HG02798 (cell line): Measurements from ENCODE around the gene MRPS6.

Experiments
- ATAC-seq: cut with Tn5 transposase; IDR thresholded peaks from one replicate; pipeline ENCODE4 v1.9.1; 2021; ENCODE audit warnings: mild to moderate bottlenecking; ENCODE audit not compliant: unreplicated experiment, poor library complexity

Gene MRPS6

DNA sequence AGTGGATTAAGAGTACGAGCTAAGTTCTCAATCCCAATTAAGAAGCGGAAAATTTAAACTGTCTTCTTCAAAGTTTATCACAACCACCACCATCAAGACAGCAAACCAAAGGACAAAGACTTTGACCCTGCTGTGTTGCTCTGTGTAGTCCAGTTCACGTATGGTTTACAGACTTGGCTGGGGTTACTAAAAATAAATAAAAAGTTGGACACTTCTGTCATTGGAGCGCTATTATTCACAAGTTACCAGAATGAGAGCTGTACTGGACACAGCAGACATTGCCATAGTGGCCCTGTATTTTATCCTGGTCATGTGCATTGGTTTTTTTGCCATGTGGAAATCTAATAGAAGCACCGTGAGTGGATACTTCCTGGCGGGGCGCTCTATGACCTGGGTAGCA lies 21.6 kb downstream of the MRPS6 start:
- ATAC-seq, result no peak

GRCh38 chr21:34097442-34097841 lies 24.1 kb downstream of the MRPS6 start:
- ATAC-seq, result no peak

DNA sequence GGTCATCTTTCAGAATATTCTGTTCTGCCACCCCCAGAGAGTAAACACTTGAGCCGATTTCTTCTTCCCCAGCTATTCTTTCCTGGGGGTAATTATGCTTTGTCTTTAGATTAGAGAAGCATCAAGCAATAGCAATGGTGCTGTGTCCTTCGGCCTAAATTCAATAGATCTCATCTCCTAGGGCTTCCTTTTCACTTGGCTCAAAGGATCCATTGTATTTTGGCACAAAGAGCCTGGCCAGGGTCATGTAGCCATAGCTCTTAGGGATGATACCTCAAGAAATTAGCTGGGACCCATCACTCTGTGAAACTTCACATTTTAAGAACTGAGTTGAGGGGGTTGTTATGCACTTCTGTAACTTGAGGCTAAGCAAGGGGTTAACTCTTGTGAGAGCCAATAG lies 27.0 kb downstream of the MRPS6 start:
- no peak for ATAC-seq

- no peak for ATAC-seq
These were observed 27.4 kb downstream of the MRPS6 start for GRCh38 chr21:34100790-34101189.

DNA sequence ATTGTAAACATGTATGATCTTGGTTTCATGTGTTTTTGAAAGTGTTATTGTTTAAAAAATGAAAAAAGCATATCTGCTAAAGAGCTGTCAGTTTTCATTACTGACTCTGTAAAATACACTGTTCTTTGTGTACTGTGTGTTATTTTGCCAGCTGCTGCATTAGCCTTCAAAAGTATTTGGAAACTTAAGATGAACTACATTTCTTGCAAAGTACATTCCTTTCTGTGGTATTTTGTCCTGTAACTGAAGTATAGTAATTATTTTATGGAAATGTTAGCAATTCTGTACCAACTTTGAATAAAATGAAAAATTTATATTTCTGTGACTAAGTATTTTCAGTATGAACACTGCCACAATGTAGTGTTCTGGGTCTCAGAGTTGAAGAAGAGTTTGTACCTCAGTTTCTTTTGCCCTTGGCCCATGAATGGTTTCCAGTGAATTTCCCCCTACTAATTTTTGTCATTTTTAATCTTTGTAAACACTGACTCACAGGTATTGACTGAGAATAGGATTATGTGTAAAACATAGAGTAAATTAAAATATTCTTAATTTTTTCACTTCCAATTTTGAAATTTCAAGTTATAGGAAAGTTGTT lies 32.7 kb downstream of the MRPS6 start:
- ATAC-seq, result no peak

DNA sequence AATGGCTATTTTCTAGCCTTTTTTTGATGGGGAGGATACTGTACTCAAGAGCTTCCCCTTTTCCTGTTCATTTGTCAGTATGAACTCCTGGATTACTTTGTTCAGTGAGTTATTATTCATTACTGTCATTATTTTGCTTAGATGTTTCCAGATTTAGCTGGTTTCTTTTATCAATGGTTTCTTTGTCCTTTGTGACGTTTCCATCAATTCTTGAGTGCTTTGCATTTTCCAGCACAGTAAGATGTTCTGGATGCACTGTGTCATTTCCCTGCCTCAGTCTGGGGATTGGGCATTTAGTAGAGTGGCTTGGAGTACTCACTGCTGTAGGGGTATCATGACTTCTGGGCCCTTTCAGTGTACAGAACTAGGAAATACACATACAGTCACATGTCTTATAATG lies 34.2 kb downstream of the MRPS6 start:
- no peak for ATAC-seq

DNA sequence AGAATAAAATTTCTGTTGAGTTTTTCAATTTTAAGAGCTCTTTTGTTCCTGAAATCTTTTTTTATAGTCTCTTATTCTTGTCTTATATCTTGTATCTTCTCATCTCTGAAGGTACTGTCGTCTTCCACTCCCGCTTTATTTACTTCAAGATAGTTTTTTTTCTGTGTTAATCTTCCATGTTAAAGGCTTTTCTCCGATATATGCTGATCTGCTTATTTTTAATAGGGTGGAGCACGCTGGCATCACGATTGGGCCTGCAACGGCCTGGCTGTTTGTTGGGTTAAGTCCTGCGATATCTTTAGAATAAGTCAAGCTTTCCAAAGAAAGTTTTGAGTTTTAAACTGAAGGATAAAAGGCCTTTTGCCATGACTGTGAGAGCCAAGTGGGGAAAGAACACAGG lies 35.7 kb downstream of the MRPS6 start:
- ATAC-seq, result no peak

- ATAC-seq, result no peak
These were observed 37.3 kb downstream of the MRPS6 start for GRCh38 chr21:34110594-34111202.

DNA sequence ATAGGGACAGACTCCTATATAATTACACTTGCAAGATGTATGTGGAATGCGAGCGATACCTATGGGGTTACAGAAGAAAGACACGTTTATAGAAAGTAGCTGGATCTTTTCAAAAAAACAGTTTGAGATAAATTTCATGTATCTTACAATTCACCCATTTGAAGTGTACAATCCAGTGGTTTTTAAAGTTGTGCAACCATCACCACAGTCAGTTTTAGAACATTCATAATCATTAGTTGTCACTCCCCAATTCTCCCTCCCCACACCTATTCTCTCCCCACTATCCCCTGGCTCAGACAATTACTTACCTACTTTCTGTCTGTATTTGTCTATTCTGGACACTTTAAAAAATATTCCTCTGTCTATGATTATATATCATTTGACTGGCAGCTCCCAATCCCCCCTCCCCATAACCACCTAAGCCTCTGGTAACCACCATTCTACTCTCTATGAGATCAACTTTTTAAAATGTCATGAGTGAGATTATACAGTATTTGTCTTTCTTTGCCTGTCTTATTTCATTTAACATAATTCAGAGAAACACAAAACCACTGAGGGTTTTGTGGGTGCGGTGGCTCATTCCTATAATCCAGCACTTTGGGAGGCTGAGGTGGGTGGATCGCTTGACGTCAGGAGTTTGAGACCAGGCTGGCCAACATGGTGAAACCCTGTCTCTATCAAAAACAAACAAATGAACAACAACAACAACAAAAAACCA lies 39.1 kb downstream of the MRPS6 start:
- no peak for ATAC-seq

GRCh38 chr21:34113842-34114241 lies 40.5 kb downstream of the MRPS6 start:
- ATAC-seq, result no peak

DNA sequence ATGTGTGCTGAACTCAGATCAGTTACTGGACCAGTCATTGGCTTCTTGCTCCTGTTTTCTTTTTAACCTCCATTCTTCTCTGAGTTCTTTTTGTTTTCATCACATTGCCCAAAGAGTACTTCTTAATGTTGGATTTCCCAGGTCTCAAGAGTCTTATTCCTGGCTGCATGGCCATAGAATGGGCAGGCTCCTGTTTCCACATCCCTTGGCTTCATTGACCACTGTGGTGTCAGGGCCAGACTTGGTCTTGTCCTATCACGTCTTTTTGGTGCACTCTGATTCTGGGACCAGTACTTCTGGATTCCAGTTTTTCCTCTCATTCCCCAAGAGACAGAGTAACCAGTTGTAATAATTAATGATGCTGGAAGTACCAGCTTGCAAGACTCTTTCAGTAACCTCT lies 41.8 kb downstream of the MRPS6 start:
- ATAC-seq, result no peak

DNA sequence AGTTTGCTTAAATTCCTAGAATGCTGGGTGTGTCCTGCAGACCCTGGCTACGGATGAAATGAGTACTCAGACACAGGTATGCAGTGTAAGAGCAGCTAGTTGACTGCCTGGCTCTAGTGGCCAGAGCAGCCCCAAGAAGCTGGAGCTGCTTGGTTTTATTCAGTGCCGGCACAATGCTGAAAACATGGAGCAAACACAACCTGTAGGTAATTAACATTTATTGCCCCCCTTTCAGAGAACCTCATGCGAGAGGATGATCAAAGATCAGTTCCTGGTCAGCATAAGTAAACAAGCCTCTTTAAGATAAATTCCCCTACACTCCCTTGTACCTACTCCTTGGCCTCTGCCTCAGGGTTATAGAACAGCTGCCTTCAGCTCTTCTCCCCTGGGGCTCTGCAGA lies 43.2 kb downstream of the MRPS6 start:
- ATAC-seq, result no peak

- no peak for ATAC-seq
These were observed 47.5 kb downstream of the MRPS6 start for GRCh38 chr21:34120867-34121266.

GRCh38 chr21:34122047-34122446 lies 48.7 kb downstream of the MRPS6 start:
- no peak for ATAC-seq

DNA sequence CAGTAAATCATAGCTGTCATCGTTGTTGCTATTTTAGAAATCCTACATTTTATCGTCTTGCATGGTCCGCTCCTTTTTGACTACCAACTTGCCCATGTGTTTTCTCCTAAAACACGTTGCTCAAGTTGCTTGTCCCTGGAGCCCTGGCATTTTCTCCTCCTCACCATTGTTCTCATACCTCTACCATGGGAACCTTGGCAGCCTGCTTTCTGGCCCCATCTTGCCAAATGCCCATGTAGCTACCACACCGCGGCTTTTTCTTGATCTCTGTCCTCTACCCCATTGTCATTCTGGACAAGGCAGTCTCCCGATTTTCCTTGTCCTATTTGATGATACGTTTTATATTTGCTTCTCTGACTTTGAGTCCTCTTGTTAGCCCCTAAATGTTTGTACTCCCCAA lies 50.2 kb downstream of the MRPS6 start:
- ATAC-seq, result no peak

DNA sequence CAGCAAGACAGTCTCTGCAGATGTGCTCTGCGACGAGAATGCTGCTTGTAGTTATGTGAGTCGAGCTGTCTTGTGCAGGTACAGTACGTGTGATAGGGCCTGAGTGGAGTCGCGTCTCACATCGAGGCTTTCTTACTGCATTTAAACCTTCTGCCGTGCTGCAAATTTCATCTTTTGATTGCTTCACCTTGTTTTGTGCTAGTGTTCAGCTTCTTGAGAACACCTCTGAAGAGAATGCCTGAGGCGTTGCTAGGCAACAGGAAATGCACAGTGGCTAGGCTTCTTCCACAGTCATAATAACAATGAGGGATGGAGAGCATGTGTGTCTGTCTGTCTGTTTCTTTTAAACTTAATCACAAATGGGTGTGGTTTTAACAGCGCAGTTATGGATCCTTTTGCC lies 52.9 kb downstream of the MRPS6 start:
- no peak for ATAC-seq

DNA sequence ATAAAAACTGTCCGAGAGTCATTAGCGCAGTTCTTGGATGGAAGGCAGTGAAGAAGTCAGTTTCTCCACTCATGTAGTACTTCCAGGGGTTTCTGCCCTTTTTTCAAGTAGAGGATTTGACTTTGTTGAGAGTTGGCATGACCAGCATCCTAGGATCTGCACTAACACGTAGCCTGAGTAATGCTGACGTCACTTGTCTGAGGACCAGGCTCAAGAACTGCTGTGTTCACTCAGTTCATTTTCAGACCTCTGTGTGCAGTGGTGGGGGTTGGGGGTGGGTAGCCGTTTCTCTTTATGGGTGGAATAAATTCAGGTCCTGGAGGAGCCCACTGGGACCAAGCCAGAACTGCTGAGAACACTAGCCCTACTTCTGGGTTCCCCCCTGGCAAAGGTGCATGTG lies 53.3 kb downstream of the MRPS6 start:
- ATAC-seq, result no peak

DNA sequence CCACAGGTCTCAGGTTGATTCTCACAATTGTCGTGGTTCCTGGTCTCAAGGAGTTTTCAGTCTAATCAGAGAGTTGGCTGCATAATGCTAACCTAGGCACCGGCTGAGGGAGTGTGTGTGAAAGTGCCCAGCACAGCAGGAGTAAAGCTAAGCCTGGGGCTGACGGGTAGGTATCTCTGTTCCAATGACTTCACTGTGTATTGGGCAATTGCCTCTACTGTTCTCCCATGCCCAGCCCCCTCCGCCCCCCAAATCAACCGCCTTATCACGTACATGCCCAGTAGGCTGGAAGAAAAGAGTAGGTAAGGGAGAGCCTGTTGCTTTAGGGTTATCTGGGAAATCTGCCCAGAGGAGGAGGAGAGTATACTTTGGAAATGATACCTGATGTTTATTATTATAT lies 54.7 kb downstream of the MRPS6 start:
- no peak for ATAC-seq

DNA sequence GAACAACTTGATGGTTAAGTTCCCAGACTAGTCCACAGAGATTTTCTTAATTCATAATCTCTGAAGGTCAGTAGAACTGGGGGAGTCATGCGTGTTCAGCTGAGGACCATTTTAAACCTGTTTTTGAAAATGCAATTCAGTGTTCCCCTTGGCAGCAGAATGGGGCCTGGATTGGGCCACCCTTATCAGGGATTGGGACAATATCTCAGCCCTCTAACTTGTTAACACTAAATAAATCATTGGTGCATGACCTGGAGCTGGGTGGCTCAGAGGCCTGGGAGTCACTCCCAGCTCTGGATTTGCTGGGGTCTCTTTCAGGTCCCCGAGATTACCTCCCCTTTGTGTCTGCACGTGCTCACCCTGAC lies 55.3 kb downstream of the MRPS6 start:
- no peak for ATAC-seq

DNA sequence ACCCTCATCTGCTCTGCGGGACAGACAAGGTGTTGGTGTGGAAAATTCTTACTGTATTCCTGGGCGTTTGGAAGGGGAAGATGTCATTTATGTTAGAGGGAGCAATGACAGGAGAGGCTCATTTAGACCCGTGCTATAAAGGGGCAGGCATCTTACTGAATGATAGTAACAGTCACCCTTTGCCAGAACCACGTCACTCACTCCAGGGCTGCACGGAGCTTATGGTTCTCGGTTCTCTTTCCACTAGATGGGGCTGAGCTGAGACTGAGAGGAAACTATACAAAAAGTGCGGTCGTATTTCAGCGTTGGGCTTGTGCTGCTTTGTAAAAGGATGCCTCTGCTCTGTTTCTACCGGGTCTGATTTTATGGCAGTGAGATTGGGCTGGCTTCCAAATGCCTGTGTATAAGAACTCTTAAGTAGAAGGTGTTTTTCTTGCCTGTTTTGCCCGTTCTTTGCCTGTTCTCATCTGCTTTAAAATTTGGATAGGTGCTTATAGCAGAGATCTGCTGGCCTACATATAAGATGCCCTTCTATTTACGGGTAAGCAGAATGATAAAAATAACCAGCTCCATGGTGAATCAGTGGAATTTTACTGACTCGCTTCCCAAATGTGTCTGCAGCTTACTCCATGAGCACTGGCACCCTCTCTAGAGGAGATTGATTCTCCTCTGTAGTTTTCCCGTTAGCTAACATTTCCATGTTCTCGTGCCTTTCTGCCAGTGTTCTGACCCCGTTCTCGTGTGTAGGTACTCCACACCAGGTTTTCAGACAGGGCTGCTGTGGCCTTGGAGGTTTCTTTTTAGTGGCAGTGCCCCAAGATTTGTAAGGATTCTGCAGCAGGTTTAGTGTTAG lies 55.9 kb downstream of the MRPS6 start:
- ATAC-seq, result no peak
